Right lobe of liver (tissue), 4 donors: Measurements from ENCODE around the gene FBXL13.

Source experiments
- CTCF ChIP-seq, 4 donors: fragments of 200-600 bp in 3 of 4; fragments of 450-650 bp in 1 of 4; IDR thresholded peaks; one replicate each; pipeline versions ENCODE4 v1.5.1 to v1.8.0; 2016 to 2022; ENCODE audit warnings: antibody characterized with exemption in 4 of 4, mild to moderate bottlenecking in 2 of 4
- POLR2A ChIP-seq: fragments of 450-650 bp; IDR thresholded peaks from one replicate; pipeline ENCODE4 v1.6.1; 2017; ENCODE audit warnings: antibody characterized with exemption, mild to moderate bottlenecking
- donor health status: DM: no; HTN: no; CAD: no.
- donor health status: DM: no; HTN: no; CAD: no.
- donor health status: DM: no; HTN: yes; CAD: no.

- TF ChIP-seq POLR2A (no peak), CTCF (IDR thresholded peaks at IDR 0.05) (peak in 1 of 4 donors; percentile 13)
Observed at GRCh38 chr7:102917436-102918353, 156.9 kb downstream of the FBXL13 start.
